OCI-LY1 (cell line): ENCODE data around the gene NTRK3.

ENCODE experiments used
- EZH2 ChIP-seq: fragments of 200-600 bp; sonication (generic), shearing (Covaris generic); IDR thresholded peaks from 2 replicates; pipeline ENCODE4 v1.8.0; 2017; ENCODE audit warnings: borderline replicate concordance, mixed run types, mild to moderate bottlenecking, antibody characterized with exemption, low read length, moderate library complexity, mixed read lengths
- TF ChIP-seq, protein P1 (sequence below): fragments of 200-600 bp; sonication (generic), shearing (Covaris generic); IDR thresholded peaks from 2 replicates; pipeline ENCODE4 v1.5.1; 2017; ENCODE audit warnings: mild to moderate bottlenecking, antibody characterized with exemption, low read length, moderate library complexity, mixed read lengths

DNA sequence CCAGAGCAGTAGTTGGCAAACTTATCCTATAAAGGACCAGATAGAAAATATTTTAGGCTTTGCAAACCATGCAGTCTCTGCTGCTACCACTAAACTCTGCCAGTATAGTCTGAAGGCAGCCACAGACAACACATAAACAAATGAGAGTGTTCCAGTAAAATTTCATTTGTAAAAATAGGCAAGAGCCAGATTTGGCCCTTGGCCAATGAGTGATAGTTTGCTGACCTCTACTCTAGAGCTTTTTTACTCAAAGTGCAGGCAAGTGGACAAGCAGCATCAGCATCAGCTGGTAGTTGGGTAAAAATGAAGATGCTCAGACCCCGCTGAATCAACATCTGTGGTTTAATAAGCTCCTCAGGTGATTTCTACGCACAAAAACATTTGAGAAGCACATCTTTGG is 269.8 kb downstream of the NTRK3 start:
- TF ChIP-seq, protein P1, sequence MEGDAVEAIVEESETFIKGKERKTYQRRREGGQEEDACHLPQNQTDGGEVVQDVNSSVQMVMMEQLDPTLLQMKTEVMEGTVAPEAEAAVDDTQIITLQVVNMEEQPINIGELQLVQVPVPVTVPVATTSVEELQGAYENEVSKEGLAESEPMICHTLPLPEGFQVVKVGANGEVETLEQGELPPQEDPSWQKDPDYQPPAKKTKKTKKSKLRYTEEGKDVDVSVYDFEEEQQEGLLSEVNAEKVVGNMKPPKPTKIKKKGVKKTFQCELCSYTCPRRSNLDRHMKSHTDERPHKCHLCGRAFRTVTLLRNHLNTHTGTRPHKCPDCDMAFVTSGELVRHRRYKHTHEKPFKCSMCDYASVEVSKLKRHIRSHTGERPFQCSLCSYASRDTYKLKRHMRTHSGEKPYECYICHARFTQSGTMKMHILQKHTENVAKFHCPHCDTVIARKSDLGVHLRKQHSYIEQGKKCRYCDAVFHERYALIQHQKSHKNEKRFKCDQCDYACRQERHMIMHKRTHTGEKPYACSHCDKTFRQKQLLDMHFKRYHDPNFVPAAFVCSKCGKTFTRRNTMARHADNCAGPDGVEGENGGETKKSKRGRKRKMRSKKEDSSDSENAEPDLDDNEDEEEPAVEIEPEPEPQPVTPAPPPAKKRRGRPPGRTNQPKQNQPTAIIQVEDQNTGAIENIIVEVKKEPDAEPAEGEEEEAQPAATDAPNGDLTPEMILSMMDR, result no peak
- no peak for TF ChIP-seq EZH2
